Fibroblast of lung (primary cell): ENCODE measurements around the gene GPD1. TPM values are rescaled to one million over a fixed set of nuclear protein-coding genes. Genes with fewer than 3 reads are reported as not detected.

Experiments used
- DNase-seq, 2 donors: peaks; one replicate each; pipeline versions ENCODE4 v3.0.0 to v3.0.0-alpha.2; 2010; ENCODE audit warnings: low read depth in 2 of 2
- H2AFZ ChIP-seq: 2 replicates; pipeline ENCODE4 v1.5.1; 2012; ENCODE audit warnings: low read length, control low read depth, inconsistent platforms
- H3K27ac ChIP-seq: 2 replicates; pipeline ENCODE4 v1.5.1; 2011; ENCODE audit warnings: low read length, control low read depth; ENCODE audit not compliant: insufficient read depth
- H3K27me3 ChIP-seq: 2 replicates; pipeline ENCODE4 v1.5.1; 2011; ENCODE audit warnings: mild to moderate bottlenecking, low read length; ENCODE audit not compliant: control insufficient read depth, insufficient read depth
- H3K36me3 ChIP-seq: 2 replicates; pipeline ENCODE4 v1.5.1; 2011; ENCODE audit warnings: low read length; ENCODE audit not compliant: control insufficient read depth, insufficient read depth
- H3K4me1 ChIP-seq: 2 replicates; pipeline ENCODE4 v1.5.1; 2011; ENCODE audit warnings: low read length; ENCODE audit not compliant: control insufficient read depth, insufficient read depth; ENCODE audit errors: extremely low read depth
- H3K4me2 ChIP-seq: 2 replicates; pipeline ENCODE4 v1.5.1; 2011; ENCODE audit warnings: low read length, control low read depth; ENCODE audit not compliant: insufficient read depth; ENCODE audit errors: extremely low read depth
- H3K4me3 ChIP-seq, 4 experiments: fragments of 200-600 bp in 1 of 4; sonication (generic) in 1 of 4; replicated peaks in 1 of 4; 2 replicates each; pipeline ENCODE4 v1.5.1; 2011 to 2016; ENCODE audit warnings: low read length in 4 of 4, low read depth in 3 of 4, mild to moderate bottlenecking in 3 of 4, control low read depth in 2 of 4, inconsistent platforms in 1 of 4, mixed read lengths in 1 of 4; ENCODE audit not compliant: insufficient read depth in 1 of 4; ENCODE audit errors: control extremely low read depth in 1 of 4
- H3K79me2 ChIP-seq: 2 replicates; pipeline ENCODE4 v1.5.1; 2012; ENCODE audit warnings: mild to moderate bottlenecking, low read length, inconsistent platforms; ENCODE audit not compliant: control insufficient read depth, insufficient read depth
- H3K9ac ChIP-seq: 2 replicates; pipeline ENCODE4 v1.5.1; 2011; ENCODE audit warnings: mild to moderate bottlenecking, low read length, control low read depth; ENCODE audit not compliant: insufficient read depth
- H3K9me3 ChIP-seq: 2 replicates; pipeline ENCODE4 v1.5.1; 2012; ENCODE audit warnings: low read depth, low read length; ENCODE audit not compliant: control insufficient read depth, insufficient read depth
- H4K20me1 ChIP-seq: 2 replicates; pipeline ENCODE4 v1.5.1; 2011; ENCODE audit warnings: low read length; ENCODE audit not compliant: control insufficient read depth, insufficient read depth; ENCODE audit errors: extremely low read depth
- CTCF ChIP-seq, 2 donors: IDR thresholded peaks in 1 of 2; conservative IDR thresholded peaks in 1 of 2; 1 replicate in 1 of 2; 2 replicates in 1 of 2; pipeline ENCODE4 v1.5.1; 2011 to 2012; ENCODE audit warnings: low read length in 2 of 2, control low read depth in 1 of 2, inconsistent platforms in 1 of 2, low read depth in 1 of 2, mild to moderate bottlenecking in 1 of 2
- EZH2 ChIP-seq: IDR thresholded peaks from 2 replicates; pipeline ENCODE4 v1.5.1; 2012; ENCODE audit warnings: low read length, control low read depth, mild to moderate bottlenecking; ENCODE audit errors: missing control alignments
- polyA plus RNA-seq, 2 donors: library from polyadenylated mRNA; depleted of rRNA in 1 of 2; stranded (reverse) in 1 of 2; unstranded in 1 of 2; fragments of >200 nt; gene quantifications; 2 replicates each; pipeline ENCODE4 v1.2.1, GENCODE V29; 2011 to 2012; ENCODE audit warnings: missing spikeins in 1 of 2
- total RNA-seq: library from RNA; depleted of rRNA; stranded (reverse); fragments of >200 nt; gene quantifications from 2 replicates; pipeline ENCODE4 v1.2.1, GENCODE V29; 2014

Gene GPD1
- total and polyA plus RNA-seq, 2 donors (not counting 1 experiment from before 2014, with no cell fraction given) = under 0.01 to 0.03 TPM

- no peak overlapping the region for H2AFZ ChIP-seq
- H3K9me3 ChIP-seq = no peaks in the 10 kb centered on the region
- no peaks in the 10 kb centered on the region for H4K20me1 ChIP-seq
- no peaks in the 10 kb centered on the region for H3K79me2 ChIP-seq
- no peak overlapping the region for H3K4me2 ChIP-seq
- H3K4me1 ChIP-seq = peaks cover 3% of the 10 kb centered on the region
- H3K27me3 ChIP-seq = no peaks in the 10 kb centered on the region
- peak in 1 of 2 donors; percentile 70 for DNase-seq
- H3K4me3 ChIP-seq = no peak overlapping the region
- H3K9ac ChIP-seq = no peak overlapping the region
- H3K27ac ChIP-seq = no peak overlapping the region
- TF ChIP-seq CTCF (conservative IDR thresholded peaks at IDR 0.05 in 1 of 2, IDR thresholded peaks at IDR 0.05 in 1 of 2; ENCODE audit: low read depth in 1 of 2, low read length in 2 of 2) (no peak), EZH2 (no peak)
- no peaks in the 10 kb centered on the region for H3K36me3 ChIP-seq
These were observed 41.7 kb upstream of the GPD1 start for GRCh38 chr12:50061946-50062686.

DNA sequence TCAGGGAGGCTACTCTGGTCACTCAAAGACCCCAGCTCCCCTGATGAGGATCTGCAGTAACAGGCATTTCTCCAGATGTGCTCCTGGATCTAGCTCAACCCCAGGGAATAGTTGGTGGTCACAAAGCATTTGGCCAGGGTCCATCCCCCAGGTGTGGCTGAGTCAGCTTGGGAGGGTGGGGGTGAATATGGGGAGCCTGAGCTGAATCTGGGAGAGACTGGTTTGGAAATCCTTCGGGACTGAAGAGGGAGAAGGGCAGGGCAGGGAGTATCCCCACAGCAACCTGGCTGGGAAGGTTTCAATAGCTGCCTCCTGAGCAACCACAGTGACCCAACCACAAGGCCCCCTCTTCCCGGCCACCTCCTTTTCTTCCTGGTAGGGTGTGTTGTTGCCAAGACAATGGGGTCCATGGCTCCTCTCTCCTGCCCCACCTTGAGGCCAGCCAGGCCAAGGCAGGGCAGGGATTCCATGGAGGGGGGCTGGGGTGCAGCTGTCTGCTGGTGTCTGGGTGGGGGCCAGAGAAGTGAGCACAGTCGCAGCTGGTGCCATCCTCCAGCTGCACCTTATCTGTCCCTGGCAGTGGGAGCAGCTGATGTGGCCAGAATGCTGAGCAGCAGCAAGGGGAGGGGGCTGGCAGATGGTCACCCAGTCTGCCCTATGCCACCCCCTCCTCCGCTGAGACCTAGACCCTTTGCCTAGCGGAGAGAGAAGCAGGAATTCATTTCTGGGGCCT lies 40.9 kb upstream of the GPD1 start:
- no peak overlapping the region for H3K4me3 ChIP-seq
- no peaks in the 10 kb centered on the region for H4K20me1 ChIP-seq
- H3K36me3 ChIP-seq = no peaks in the 10 kb centered on the region
- no peak overlapping the region for H3K9ac ChIP-seq
- H2AFZ ChIP-seq = no peak overlapping the region
- DNase-seq = peak in 1 of 2 donors; percentile 55
- H3K9me3 ChIP-seq = no peaks in the 10 kb centered on the region
- no peak for TF ChIP-seq EZH2
- no peak for TF ChIP-seq CTCF (conservative IDR thresholded peaks at IDR 0.05 in 1 of 2, IDR thresholded peaks at IDR 0.05 in 1 of 2; ENCODE audit: low read depth in 1 of 2, low read length in 2 of 2)
- H3K4me2 ChIP-seq = no peak overlapping the region
- H3K79me2 ChIP-seq = no peaks in the 10 kb centered on the region
- H3K27me3 ChIP-seq = no peaks in the 10 kb centered on the region
- no peak overlapping the region for H3K27ac ChIP-seq
- peaks cover 3% of the 10 kb centered on the region for H3K4me1 ChIP-seq

DNA sequence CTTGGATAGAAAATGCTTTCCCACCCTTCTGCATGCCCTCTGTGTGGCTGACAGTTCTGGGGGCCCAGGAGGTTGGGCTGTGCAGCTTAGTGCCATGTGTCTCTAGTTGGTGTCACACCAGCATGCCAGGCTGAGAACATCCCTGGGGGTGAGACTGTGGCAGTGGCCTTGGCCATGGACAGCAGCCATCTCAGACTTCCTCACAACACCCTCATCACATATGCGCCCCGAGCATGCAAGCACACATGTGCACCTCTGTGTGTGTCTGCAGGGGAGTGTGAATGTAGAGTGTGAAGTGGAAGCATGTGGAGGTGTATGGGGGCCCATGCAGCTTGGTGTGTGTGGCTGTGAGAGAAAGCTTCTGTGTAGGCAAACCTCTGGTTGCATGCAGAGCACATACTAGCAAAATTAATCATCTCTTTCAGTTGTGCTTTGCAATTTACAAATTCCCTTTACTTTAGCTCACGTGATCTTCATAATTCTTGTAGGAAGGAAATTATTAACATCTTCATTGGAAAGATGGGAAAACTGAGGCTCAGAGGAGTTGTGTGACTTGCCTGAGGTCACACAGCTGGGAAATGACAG lies 38.0 kb upstream of the GPD1 start:
- Histone ChIP-seq H2AFZ (no peak overlapping the region), H3K27ac (peak overlapping the region; percentile 25), H3K79me2 (no peaks in the 10 kb centered on the region), H3K4me2 (no peak overlapping the region), H3K27me3 (no peaks in the 10 kb centered on the region), H3K9me3 (no peaks in the 10 kb centered on the region), H3K4me3 (no peak overlapping the region), H3K4me1 (peaks cover 3% of the 10 kb centered on the region), H3K9ac (no peak overlapping the region), H4K20me1 (no peaks in the 10 kb centered on the region), H3K36me3 (no peaks in the 10 kb centered on the region)
- no peak for DNase-seq
- TF ChIP-seq EZH2 (no peak), CTCF (conservative IDR thresholded peaks at IDR 0.05 in 1 of 2, IDR thresholded peaks at IDR 0.05 in 1 of 2; ENCODE audit: low read depth in 1 of 2, low read length in 2 of 2) (no peak)
